ENCODE data around the gene LHX3. TPM values are rescaled to one million over a fixed set of nuclear protein-coding genes. Genes with fewer than 3 reads are reported as not detected.

Gene LHX3
- total RNA-seq, 2 experiments from 2014 or later: not detected

DNA sequence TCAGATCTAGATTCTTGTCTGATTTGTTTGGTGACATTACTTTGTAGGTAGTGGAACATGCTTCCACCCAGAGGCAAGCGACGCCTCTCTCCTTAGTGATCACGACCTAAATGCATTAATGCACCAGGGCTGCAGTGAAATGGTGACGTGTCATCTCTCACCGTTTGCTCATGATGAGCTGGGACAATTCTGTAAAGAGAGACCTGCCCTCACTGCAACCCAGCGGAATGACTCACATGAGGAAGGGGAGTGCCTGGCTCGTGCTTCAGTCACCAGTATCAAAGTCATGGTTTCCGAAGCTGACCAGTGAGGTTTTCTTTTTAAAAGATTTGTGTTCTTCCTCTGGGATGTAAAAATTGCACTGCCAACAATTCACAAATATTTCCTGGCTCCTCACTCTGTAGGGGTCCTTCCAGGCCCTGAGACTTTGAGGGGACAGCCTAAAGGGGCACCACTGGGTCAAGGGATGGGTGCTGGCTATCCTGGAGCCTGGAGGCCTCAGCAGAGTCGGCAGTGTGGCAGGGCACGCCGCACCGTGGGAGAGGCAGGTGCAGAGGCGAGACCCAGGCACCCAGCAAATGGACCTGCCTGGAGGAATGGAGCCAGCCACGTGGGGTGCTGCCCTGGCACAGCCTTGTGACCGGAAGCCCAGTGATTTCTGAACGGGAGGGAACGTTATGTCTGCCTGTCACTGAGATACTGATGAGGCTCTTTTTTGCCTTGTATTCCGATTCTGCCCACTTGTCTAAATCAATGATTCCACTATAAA lies 23.4 kb upstream of the LHX3 start:
- H3K9me3 Mint-ChIP-seq (ENCODE audit: low read depth): no peaks in the 10 kb centered on the region
- ATAC-seq (no peak), DNase-seq (no peak)
- CTCF ChIA-PET: interaction anchor here (1.5 kb wide), 1 partner anchor 11 kb away, joined by 3 read pairs; no protein-coding TSS in a partner anchor
- H3K27me3 Mint-ChIP-seq: no peaks in the 10 kb centered on the region
- H3K4me1 Mint-ChIP-seq: peaks cover 11% of the 10 kb centered on the region
- H3K27ac Mint-ChIP-seq: no peak overlapping the region
- no peak overlapping the region for H3K4me3 Mint-ChIP-seq
- H3K36me3 Mint-ChIP-seq: no peaks in the 10 kb centered on the region

DNA sequence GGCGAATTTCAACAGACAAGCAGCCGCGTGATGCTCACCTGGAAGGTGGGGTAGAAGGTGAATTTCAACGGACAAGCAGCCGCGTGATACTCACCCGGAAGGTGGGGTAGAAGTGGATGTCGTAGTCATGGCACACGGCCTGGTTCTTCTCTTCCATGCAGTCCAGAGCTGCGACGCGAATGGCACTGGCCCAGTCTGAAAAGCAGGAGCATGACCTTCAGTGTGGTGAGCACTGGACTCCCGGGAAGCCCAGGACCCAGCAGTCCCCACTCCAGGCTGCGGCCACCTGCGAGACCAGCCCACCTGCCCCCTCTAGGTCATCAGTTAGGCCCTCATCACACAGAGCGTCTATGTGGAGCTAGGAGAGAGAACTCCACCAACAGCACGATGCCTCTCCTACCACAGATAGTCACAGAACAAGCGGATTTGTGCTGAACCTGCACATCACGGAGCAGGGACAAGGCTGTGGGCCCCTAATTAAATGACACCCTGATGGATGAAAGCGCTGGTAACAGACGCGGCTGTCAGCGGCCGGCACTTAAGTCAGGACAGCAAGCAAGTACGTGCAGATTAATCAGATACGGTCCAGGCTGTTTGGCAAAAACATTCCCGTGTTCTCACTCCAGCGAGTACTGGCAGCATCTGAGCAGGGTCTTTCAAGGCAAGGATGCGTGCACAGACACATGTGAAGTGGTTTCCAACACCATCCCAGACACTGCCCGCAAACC lies 21.9 kb upstream of the LHX3 start:
- CTCF ChIA-PET: interaction anchor here (0.6 to 1.5 kb wide), 2 partner anchors 9 to 692 kb away, joined by 3 read pairs; no protein-coding TSS in a partner anchor
- H3K27ac Mint-ChIP-seq: no peak overlapping the region
- H3K4me1 Mint-ChIP-seq: peaks cover 6% of the 10 kb centered on the region
- DNase-seq: no peak
- H3K27me3 Mint-ChIP-seq: no peaks in the 10 kb centered on the region
- H3K4me3 Mint-ChIP-seq: no peak overlapping the region
- H3K36me3 Mint-ChIP-seq: no peaks in the 10 kb centered on the region
- H3K9me3 Mint-ChIP-seq (ENCODE audit: low read depth): no peaks in the 10 kb centered on the region
- no peak for ATAC-seq

DNA sequence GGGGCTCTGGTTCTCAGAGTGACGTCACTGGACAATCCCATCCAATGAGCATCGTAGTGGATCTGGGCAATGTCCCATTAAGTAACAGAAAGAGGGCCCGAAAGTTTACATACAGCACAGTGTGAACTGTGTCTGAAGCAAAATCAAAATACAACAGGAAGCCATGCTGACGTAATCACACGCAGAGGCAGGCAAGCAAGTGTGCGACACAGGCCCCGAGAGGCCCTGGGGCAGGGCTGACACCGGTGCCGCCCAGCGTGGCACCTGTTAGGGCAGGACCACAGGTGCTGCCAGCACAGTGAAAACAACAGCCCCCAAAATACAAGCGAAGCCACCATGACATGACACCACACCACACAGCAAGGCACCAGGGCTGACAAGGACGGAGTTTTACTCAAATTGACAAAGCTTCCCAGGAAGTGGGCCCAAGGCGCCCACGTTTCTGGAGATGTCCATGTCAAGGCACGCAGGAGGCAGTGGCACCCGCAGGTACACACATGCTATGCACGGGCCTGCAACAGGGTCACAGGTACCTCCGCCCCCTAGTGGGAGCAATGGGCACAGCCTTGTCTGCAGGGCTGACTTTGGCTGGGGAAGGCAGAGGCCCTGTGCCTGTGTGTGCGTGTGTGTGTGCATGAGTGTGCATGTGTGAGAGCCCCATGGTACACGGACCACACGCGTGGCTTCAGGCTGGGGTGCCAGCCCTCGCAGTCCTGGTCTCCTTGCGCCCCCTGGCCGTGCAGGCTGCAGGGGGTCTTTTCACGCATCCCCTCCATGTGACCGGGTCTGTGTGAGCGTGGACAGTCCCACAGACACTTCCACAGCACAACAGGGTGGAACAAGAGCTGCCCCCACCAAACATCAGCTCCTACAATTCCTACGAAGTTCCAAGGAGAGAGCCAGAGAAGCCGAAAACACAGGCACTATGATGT lies 21.1 kb upstream of the LHX3 start:
- Mint-ChIP-seq H3K27ac (peak overlapping the region; percentile 12), H3K9me3 (ENCODE audit: low read depth) (no peaks in the 10 kb centered on the region), H3K27me3 (no peaks in the 10 kb centered on the region), H3K4me1 (peaks cover 9% of the 10 kb centered on the region), H3K36me3 (no peaks in the 10 kb centered on the region), H3K4me3 (no peak overlapping the region)
- CTCF ChIA-PET: interaction anchor here (0.6 to 1.9 kb wide), 3 partner anchors 8 to 691 kb away, joined by 3 to 5 read pairs (median 3); no protein-coding TSS in a partner anchor
- DNase-seq (peak; percentile 73), ATAC-seq (peak; percentile 94)

DNA sequence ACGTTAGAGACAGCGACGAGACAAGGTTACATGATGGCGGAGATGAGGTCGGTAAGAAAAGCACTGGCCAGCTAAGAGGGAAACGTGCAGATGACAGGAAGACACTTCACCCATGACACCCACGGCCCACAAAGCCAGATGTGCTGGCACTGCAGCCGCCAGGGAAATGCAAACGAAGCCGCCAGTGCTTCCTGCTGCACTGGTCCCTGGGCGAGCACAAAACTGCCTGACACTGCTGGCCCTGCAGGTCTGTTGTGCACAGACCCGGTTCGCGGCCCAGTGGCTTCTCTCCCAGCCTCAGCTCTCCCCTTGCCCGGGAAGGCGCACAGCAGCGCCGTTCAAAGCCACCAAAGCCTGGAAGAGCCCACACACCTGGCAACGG lies 20.4 kb upstream of the LHX3 start:
- no peaks in the 10 kb centered on the region for H3K9me3 Mint-ChIP-seq (ENCODE audit: low read depth)
- ATAC-seq (no peak), DNase-seq (no peak)
- H3K27me3 Mint-ChIP-seq: no peaks in the 10 kb centered on the region
- H3K4me1 Mint-ChIP-seq: peaks cover 15% of the 10 kb centered on the region
- H3K4me3 Mint-ChIP-seq: no peak overlapping the region
- no peaks in the 10 kb centered on the region for H3K36me3 Mint-ChIP-seq
- peak overlapping the region; percentile 12 for H3K27ac Mint-ChIP-seq
- CTCF ChIA-PET: interaction anchor here (1.0 to 1.9 kb wide), 5 partner anchors 8 to 55 kb away, joined by 3 to 6 read pairs (median 4); no protein-coding TSS in a partner anchor

DNA sequence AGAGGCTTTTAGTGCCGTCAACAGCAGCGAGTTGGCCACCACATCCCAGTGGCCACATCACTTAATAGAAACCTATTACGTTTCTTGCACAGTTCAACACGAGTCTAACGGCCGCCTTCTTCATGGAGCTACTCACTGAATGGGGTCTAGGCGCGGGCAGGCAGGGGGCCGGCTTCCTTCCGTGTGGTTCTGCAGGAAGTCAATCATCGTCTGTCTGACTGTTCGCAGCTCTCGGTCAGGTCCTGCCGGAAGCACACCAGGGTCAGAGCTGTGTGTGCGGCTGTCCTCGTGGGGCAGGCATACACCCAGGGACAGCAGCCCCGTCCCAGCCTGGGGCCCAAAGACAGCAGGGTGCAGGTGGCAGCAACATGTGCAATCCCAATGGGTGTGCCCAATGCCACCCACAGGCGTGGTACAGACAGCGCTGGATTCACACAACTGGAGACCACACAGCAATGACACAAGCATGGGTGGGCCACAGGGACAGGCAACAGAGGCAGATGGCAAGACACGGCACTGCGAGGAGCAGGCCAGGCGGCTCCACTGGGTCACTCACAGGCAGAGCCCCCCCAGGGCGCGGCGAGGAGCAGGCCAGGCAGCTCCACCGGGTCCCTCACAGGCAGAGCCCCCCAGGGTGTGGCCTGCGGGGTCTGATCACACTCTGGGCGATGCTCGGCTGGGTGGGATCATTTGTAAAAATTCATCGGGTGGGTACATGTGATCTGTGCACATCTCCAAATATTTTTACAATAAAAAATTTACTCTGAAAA lies 19.1 kb upstream of the LHX3 start:
- Mint-ChIP-seq H3K27ac (peak overlapping the region; percentile 47), H3K4me3 (no peak overlapping the region), H3K4me1 (peaks cover 20% of the 10 kb centered on the region), H3K9me3 (ENCODE audit: low read depth) (no peaks in the 10 kb centered on the region), H3K27me3 (no peaks in the 10 kb centered on the region), H3K36me3 (no peaks in the 10 kb centered on the region)
- DNase-seq (no peak), ATAC-seq (no peak)
- CTCF ChIA-PET: interaction anchor here (1.2 to 1.9 kb wide), 5 partner anchors 10 to 54 kb away, joined by 3 to 6 read pairs (median 4); partner anchors contain the start of gene QSOX2

DNA sequence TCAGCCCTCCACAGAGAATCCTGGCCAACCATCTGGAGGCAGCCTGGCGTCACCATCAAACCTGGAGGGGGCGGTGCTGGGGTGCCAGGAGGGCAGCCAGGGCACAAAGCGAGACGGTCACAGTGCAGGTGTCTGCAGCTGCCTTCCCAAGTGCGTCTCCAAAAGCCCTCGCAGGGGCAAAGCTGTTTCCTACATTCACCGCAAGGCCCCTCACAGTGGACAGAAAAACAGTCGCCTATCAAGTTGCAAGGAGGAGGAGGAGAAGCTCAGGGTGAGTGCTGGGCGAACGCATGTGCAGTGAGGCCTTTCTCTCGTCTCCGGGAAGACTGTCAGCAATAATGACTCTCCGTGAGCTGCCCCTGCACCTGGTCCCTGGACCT lies 18.0 kb upstream of the LHX3 start:
- peaks cover 20% of the 10 kb centered on the region for H3K4me1 Mint-ChIP-seq
- no peak overlapping the region for H3K4me3 Mint-ChIP-seq
- DNase-seq: no peak
- no peaks in the 10 kb centered on the region for H3K27me3 Mint-ChIP-seq
- no peaks in the 10 kb centered on the region for H3K36me3 Mint-ChIP-seq
- CTCF ChIA-PET: interaction anchor here (1.1 kb wide), 1 partner anchor 60 kb away, joined by 3 read pairs; no protein-coding TSS in a partner anchor
- ATAC-seq: no peak
- H3K27ac Mint-ChIP-seq: no peak overlapping the region
- H3K9me3 Mint-ChIP-seq (ENCODE audit: low read depth): no peaks in the 10 kb centered on the region

DNA sequence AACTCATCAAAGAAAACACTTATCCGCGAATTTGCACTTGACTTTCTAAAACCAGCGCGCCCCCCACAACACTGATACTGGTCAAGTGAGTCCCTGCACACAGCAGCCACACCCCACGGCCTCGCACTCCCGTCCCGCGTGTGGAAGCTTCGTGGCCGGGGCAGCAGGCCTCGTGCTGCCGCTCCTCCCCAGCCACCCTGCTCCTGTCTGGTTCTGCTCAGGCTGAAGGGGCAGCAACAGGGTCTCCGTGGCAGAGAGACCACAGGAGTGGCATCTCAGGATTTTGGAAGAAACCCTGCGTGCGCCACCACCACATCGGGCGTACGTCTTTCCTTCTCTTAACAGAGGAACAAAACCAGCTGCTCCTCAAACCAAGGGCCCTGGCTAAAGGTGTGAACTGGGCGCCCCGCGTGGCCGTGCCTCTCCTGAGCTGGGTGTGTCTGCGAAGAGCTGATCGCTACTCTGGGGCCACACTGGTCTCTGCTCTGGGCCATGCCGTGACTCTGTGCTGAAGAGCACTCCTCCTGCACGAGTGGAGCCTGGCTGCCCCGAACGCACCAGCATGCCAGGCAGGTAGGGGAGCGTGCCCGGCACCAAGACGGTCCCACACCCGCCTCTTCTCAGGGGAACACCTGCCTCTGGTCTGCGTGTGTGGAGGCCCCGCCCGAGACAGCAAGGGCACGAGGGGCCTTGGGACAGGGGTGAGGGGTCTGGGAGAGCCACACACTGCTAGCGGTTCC lies 17.4 kb upstream of the LHX3 start:
- ATAC-seq (no peak), DNase-seq (no peak)
- Mint-ChIP-seq H3K27me3 (no peaks in the 10 kb centered on the region), H3K36me3 (no peaks in the 10 kb centered on the region), H3K4me1 (peaks cover 20% of the 10 kb centered on the region), H3K9me3 (ENCODE audit: low read depth) (no peaks in the 10 kb centered on the region), H3K27ac (no peak overlapping the region), H3K4me3 (no peak overlapping the region)
- CTCF ChIA-PET: interaction anchor here (1.1 kb wide), 1 partner anchor 61 kb away, joined by 3 read pairs; no protein-coding TSS in a partner anchor

DNA sequence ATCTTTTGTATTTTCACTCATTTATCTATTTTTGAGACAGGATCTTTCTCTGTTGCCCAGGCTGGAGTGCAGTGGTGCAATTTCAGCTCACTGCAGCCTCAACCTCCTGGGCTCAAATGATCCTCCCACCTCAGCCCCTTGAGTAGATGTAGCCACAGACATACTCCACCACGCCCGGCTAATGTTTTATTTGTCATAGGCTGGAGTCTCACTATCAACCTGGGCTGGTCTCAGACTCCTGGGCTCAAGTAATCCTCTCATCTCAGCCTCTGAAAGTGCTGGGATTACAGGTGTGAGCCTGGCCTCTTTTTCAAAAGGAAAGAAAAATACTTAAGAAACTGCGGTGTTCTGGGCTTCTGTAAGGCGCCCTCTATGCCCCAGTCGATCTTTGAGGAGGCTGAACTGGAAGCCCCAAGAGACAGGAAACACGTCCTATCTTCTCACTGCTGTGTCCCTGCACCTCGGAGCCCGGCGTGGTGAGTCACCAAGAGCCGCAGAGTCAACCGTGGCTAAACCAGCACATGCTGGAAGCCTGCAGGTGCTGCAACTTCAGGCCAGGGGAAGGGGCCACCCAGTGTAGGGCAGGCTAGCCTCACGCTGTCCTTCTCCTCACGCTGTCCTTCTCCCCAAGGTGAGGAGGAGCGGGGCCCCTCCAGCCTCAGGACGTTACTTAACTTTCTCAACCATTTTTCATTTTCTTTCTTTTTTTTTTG lies 15.2 kb upstream of the LHX3 start:
- Mint-ChIP-seq H3K4me1 (peaks cover 17% of the 10 kb centered on the region), H3K36me3 (peaks cover 6% of the 10 kb centered on the region), H3K9me3 (ENCODE audit: low read depth) (no peaks in the 10 kb centered on the region), H3K27me3 (no peaks in the 10 kb centered on the region), H3K4me3 (no peak overlapping the region), H3K27ac (peak overlapping the region; percentile 14)
- ATAC-seq (peak; percentile 84), DNase-seq (peak; percentile 72)
- CTCF ChIA-PET: no interaction called here

DNA sequence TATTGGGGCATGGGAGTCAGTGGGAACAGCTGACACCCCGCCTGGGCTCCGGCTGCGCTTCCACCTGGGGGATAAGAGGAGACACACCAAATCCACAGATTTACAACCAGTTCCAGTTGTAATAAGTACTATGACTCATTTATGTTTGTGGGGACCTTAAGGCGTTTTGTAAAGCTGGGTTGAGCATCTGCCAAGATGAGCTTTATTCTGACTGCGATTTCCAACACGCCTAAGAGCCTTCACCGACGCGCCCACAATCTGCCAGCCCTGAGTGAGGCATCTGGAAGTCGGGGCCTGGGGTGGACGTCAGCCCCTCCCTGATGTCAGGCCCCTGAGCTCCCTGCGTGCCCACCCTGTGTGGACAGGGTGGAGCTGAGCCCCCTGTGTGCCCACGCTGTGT lies 14.3 kb upstream of the LHX3 start:
- no peak for ATAC-seq

DNA sequence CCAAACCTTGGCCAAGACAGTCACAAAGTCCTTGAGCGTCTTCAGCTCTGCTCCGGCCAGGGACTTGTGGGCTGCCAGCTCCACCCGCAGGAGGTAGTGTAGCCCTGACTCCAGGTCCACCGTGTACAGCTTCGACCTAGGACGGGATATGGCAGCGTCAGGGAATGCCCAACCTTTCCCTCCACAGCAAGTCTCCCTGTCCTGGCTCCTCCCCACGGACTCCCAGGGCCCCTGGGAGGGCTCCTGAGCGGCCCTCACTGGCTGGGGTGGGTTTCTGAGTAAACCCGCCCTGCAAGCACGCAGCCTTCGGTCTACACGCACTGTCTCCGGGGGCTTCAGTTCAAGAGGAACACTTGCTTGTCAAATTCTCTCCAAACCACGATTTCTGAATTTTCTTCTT lies 13.7 kb upstream of the LHX3 start:
- Mint-ChIP-seq H3K4me1 (peaks cover 15% of the 10 kb centered on the region), H3K36me3 (peaks cover 20% of the 10 kb centered on the region), H3K27ac (no peak overlapping the region), H3K4me3 (no peak overlapping the region), H3K9me3 (ENCODE audit: low read depth) (no peaks in the 10 kb centered on the region), H3K27me3 (no peaks in the 10 kb centered on the region)
- no peak for ATAC-seq
- no peak for DNase-seq
- CTCF ChIA-PET: no interaction called here

More for the DNA sequence above, 14.3 kb upstream of the LHX3 start:
- Mint-ChIP-seq H3K27me3 (no peaks in the 10 kb centered on the region), H3K36me3 (peaks cover 14% of the 10 kb centered on the region), H3K27ac (no peak overlapping the region), H3K4me1 (peaks cover 15% of the 10 kb centered on the region), H3K9me3 (ENCODE audit: low read depth) (no peaks in the 10 kb centered on the region), H3K4me3 (no peak overlapping the region)
- CTCF ChIA-PET: no interaction called here
- no peak for DNase-seq

DNA sequence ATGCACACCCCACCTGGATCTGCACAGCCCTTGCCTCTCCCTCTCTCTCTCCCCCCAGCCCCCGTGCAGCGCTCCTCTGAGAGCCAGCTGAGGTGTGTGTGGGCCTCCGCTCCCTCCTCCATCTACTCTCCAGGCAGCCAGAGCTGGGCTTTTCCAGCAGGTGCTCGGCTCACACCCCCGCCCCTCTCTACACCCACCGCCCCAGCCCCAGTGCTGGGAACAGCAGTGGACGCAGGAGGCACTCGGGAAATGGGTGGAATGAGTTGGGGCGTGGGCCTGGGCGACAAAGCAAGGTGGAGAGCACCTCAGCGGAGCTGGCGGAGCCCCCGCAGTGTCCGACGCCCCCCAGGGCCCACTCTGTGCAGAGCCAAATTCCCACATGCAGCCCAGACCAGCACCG lies 13.3 kb upstream of the LHX3 start:
- peaks cover 24% of the 10 kb centered on the region for H3K36me3 Mint-ChIP-seq
- peaks cover 15% of the 10 kb centered on the region for H3K4me1 Mint-ChIP-seq
- H3K9me3 Mint-ChIP-seq (ENCODE audit: low read depth): no peaks in the 10 kb centered on the region
- no peak overlapping the region for H3K27ac Mint-ChIP-seq
- DNase-seq (no peak), ATAC-seq (no peak)
- CTCF ChIA-PET: interaction anchor here (1.0 to 1.2 kb wide), 2 partner anchors 7 to 10 kb away, joined by 3 read pairs; no protein-coding TSS in a partner anchor
- H3K27me3 Mint-ChIP-seq: no peaks in the 10 kb centered on the region
- H3K4me3 Mint-ChIP-seq: no peak overlapping the region
